ENCODE measurements around the gene ATP6AP2. TPM values are rescaled to one million over a fixed set of nuclear protein-coding genes. Genes with fewer than 3 reads are reported as not detected.

Gene ATP6AP2
- total and polyA plus RNA-seq, 2 donors (not counting 1 experiment from before 2014, with no cell fraction given), result 29.0 to 53.3 TPM

DNA sequence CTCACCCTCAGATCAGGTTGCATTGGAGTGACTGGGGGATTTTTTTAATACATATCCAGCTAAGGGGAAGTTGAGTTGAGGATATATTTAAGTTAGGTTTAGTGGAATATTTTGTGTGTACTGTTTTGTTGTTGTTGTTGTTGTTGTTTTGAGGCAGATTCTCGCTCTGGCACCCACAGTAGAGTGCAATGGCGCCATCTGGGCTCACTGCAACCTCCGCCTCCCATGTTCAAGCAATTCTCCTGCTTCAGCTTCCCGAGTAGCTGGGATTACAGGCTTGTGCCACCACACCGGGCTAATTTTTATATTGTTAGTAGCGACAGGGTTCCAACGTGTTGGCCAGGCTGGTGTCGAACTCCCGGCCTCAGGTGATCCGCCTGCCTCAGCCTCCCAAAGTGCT, 38.6 kb upstream of the ATP6AP2 start:
- Histone ChIP-seq H3K9ac (ENCODE audit: low read length) (no peak overlapping the region), H3K9me3 (ENCODE audit: control extremely low read depth in 1 of 3, control insufficient read depth in 2 of 3, insufficient read depth in 1 of 3, low read length in 2 of 3) (no peaks in the 10 kb centered on the region), H3K4me2 (replicated peaks; ENCODE audit: low read depth, low read length, poor library complexity, severe bottlenecking) (no peak overlapping the region), H3K36me3 (replicated peaks in 1 of 2; ENCODE audit: control extremely low read depth in 1 of 2, control insufficient read depth in 1 of 2, extremely low read depth in 1 of 2, insufficient read depth in 2 of 2, low read length in 1 of 2) (no peaks in the 10 kb centered on the region), H3K4me3 (ENCODE audit: control extremely low read depth in 1 of 5, extremely low read depth in 1 of 5, insufficient read depth in 1 of 5, low read depth in 2 of 5, low read length in 4 of 5) (no peak overlapping the region), H3K27me3 (replicated peaks in 1 of 4; ENCODE audit: control extremely low read depth in 1 of 4, control insufficient read depth in 3 of 4, insufficient read depth in 4 of 4, low read length in 3 of 4) (no peaks in the 10 kb centered on the region), H2AFZ (ENCODE audit: insufficient read depth, low read depth, low read length, poor library complexity, severe bottlenecking) (no peak overlapping the region), H4K20me1 (ENCODE audit: control insufficient read depth, insufficient read depth, low read length, poor library complexity, severe bottlenecking) (no peaks in the 10 kb centered on the region), H3K4me1 (ENCODE audit: control insufficient read depth in 2 of 2, insufficient read depth in 2 of 2, low read length in 2 of 2) (peaks cover 0 to 17% of the 10 kb centered on the region in 2 donors), H3K79me2 (ENCODE audit: control insufficient read depth, insufficient read depth, low read length) (no peaks in the 10 kb centered on the region), H3K27ac (ENCODE audit: low read length in 2 of 2) (no peak overlapping the region)
- no peak overlapping the region for H3K4me3 Mint-ChIP-seq
- ATAC-seq (ENCODE audit: low read depth) (no peak), DNase-seq (no peak)
- intact Hi-C loops (cut with micrococcal nuclease), result no loop called here
- H3K27me3 Mint-ChIP-seq, result no peaks in the 10 kb centered on the region
- TF ChIP-seq, protein P1, sequence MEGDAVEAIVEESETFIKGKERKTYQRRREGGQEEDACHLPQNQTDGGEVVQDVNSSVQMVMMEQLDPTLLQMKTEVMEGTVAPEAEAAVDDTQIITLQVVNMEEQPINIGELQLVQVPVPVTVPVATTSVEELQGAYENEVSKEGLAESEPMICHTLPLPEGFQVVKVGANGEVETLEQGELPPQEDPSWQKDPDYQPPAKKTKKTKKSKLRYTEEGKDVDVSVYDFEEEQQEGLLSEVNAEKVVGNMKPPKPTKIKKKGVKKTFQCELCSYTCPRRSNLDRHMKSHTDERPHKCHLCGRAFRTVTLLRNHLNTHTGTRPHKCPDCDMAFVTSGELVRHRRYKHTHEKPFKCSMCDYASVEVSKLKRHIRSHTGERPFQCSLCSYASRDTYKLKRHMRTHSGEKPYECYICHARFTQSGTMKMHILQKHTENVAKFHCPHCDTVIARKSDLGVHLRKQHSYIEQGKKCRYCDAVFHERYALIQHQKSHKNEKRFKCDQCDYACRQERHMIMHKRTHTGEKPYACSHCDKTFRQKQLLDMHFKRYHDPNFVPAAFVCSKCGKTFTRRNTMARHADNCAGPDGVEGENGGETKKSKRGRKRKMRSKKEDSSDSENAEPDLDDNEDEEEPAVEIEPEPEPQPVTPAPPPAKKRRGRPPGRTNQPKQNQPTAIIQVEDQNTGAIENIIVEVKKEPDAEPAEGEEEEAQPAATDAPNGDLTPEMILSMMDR (IDR thresholded peaks at IDR 0.05), result no peak
- TF ChIP-seq EZH2 (IDR thresholded peaks at IDR 0.05; ENCODE audit: borderline replicate concordance, insufficient read depth, low read depth, low read length, poor library complexity, severe bottlenecking), result no peak
- CTCF ChIA-PET, result interaction anchor here (1.6 kb wide), 1 partner anchor 193 kb away, joined by 3 read pairs; the partner anchor contains the start of gene MED14
- WGBS (ENCODE audit: insufficient coverage), result 95% methylated on average over 4 of the region's 10 CpGs
- H3K4me1 Mint-ChIP-seq, result peaks cover 18% of the 10 kb centered on the region
- POLR2A ChIA-PET, result no interaction called here
- no peak overlapping the region for H3K27ac Mint-ChIP-seq
- no peaks in the 10 kb centered on the region for H3K9me3 Mint-ChIP-seq (ENCODE audit: insufficient read depth)

- Histone ChIP-seq H3K36me3 (replicated peaks in 1 of 2; ENCODE audit: control extremely low read depth in 1 of 2, control insufficient read depth in 1 of 2, extremely low read depth in 1 of 2, insufficient read depth in 2 of 2, low read length in 1 of 2) (no peaks in the 10 kb centered on the region), H3K4me2 (replicated peaks; ENCODE audit: low read depth, low read length, poor library complexity, severe bottlenecking) (no peak overlapping the region), H3K9ac (ENCODE audit: low read length) (no peak overlapping the region), H3K9me3 (ENCODE audit: control extremely low read depth in 1 of 3, control insufficient read depth in 2 of 3, insufficient read depth in 1 of 3, low read length in 2 of 3) (no peaks in the 10 kb centered on the region), H2AFZ (ENCODE audit: insufficient read depth, low read depth, low read length, poor library complexity, severe bottlenecking) (no peak overlapping the region), H3K79me2 (ENCODE audit: control insufficient read depth, insufficient read depth, low read length) (no peaks in the 10 kb centered on the region), H3K27me3 (replicated peaks in 1 of 4; ENCODE audit: control extremely low read depth in 1 of 4, control insufficient read depth in 3 of 4, insufficient read depth in 4 of 4, low read length in 3 of 4) (no peaks in the 10 kb centered on the region), H3K27ac (ENCODE audit: low read length in 2 of 2) (no peak overlapping the region), H4K20me1 (ENCODE audit: control insufficient read depth, insufficient read depth, low read length, poor library complexity, severe bottlenecking) (no peaks in the 10 kb centered on the region), H3K4me3 (ENCODE audit: control extremely low read depth in 1 of 5, extremely low read depth in 1 of 5, insufficient read depth in 1 of 5, low read depth in 2 of 5, low read length in 4 of 5) (no peak overlapping the region), H3K4me1 (ENCODE audit: control insufficient read depth in 2 of 2, insufficient read depth in 2 of 2, low read length in 2 of 2) (peaks cover 0 to 17% of the 10 kb centered on the region in 2 donors)
- TF ChIP-seq, protein P1 (IDR thresholded peaks at IDR 0.05), result no peak
- no CpG with 5 or more reads among the region's 4 CpGs for whole genome bisulfite sequencing (ENCODE audit: insufficient coverage)
- H3K4me3 Mint-ChIP-seq, result no peak overlapping the region
- ChIA-PET CTCF (interaction anchor here (1.3 to 1.6 kb wide), 5 partner anchors 29 to 335 kb away, joined by 3 to 15 read pairs (median 4); partner anchors contain the start of genes CXorf38 and MED14), POLR2A (no interaction called here)
- peaks cover 18% of the 10 kb centered on the region for H3K4me1 Mint-ChIP-seq
- intact Hi-C loops (cut with micrococcal nuclease), result no loop called here
- H3K27me3 Mint-ChIP-seq, result no peaks in the 10 kb centered on the region
- ATAC-seq (ENCODE audit: low read depth), result no peak
- no peaks in the 10 kb centered on the region for H3K9me3 Mint-ChIP-seq (ENCODE audit: insufficient read depth)
- H3K27ac Mint-ChIP-seq, result no peak overlapping the region
- DNase-seq, result no peak
These were observed 37.8 kb upstream of the ATP6AP2 start for GRCh38 chrX:40542972-40543371.

Data from B cell (primary cell).